HG03159 (cell line): ENCODE data around the gene DENND4C.
"Not testable (repeated sequence)": the region's sequence is repeated elsewhere in the genome, so short reads cannot be mapped to it uniquely, and the experiment has no call there.

Experiments
- ATAC-seq: cut with Tn5 transposase; IDR thresholded peaks from one replicate; pipeline ENCODE4 v1.9.1; 2021; ENCODE audit warnings: mild to moderate bottlenecking, moderate library complexity; ENCODE audit not compliant: unreplicated experiment

Gene DENND4C

DNA sequence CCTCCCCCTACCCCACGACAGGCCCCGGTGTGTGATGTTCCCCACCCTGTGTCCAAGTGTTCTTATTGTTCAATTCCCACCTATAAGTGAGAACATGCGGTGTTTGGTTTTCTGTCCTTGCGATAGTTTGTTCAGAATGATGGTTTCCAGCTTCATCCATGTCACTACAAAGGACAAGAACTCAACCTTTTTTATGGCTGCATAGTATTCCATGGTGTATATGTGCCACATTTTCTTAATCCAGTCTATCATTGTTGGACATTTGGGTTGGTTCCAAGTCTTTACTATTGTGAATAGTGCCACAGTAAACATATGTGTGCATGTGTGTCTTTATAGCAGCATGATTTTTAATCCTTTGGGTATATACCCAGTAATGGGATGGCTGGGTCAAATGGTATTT is 35.1 kb downstream of the DENND4C start:
- ATAC-seq: not testable (repeated sequence)

DNA sequence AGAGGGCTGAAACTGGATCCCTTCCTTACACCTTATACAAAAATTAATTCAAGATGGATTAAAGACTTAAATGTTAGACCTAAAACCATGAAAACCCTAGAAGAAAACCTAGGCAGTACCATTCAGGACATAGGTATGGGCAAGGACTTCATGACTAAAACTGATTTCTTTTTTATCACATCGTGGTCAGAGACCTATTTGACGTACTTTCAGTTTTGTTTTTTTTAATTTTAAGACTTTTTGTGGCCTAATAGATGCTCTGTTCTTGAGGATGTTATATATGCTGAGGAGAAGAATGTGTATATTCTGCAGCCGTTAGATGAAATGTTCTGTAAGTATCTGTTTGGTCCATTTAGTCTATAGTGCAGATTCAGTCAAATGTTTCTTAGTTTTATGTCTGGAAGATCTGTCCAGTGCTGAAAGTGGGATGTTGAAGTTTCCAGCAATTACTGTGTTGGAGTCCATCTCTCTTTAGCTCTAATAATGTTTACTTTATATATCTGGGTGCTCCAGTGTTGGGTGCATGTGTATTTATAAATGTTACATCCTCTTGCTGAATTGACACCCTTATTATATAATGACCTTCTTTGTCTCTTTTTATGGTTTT is 36.4 kb downstream of the DENND4C start:
- not testable (repeated sequence) for ATAC-seq

DNA sequence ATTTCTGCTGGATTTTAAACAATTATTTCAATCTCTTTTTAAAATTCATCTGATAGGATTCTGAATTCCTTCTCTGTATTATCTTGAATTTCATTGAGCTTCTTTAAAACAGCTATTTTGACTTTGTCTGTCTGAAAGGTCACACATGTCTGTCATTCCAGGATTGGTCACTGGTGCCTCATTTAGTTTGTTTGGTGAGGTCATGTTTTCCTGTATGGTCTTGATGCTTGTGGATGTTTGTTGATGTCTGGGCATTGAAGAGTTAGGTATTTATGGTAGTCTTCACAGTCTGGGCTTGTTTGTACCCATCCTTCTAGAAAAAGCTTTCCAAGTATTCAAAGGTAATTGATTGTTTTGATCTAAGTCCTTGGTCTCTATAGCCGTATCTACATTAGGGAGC is 39.1 kb downstream of the DENND4C start:
- no peak for ATAC-seq

DNA sequence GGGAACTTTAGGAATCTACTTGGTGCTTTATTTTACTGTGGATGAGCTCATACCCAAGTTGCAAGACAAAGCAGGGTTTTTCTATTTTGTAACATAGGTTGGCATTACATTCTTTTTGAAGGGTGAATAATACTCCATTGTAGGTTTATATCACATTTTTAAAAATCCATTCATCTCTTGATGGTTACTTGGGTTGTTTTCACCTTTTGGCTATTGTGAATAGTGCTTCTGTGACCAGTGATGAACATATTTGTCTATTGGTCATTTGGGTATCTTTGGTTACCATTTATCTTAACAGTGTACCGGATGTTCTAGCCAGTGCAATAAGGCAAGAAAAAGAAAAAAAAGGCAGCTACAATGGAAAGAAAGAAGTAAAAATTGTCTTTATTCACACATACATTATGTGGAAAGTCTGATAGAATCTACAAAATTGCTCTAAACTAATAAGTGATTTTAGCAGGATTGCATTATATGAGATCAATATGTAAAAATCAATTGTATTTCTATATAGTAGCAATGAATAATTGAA is 40.0 kb downstream of the DENND4C start:
- no peak for ATAC-seq

DNA sequence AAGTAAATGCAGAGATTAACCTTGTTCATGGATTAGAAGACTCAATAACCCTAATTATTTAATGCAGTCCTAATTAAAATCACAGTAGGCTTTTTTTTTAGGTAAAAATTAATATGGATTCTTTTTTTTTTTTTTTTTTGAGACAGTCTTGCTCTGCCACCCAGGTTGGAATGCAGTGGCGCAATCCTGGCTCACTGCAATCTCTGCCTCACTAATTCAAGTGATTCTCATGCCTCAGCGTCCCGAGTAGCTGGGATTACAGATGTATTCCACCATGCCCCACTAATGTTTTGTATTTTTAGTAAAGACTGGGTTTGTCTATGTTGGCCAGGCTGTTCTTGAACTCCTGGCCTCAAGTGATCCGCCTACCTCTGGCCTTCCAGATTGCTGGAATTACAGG is 40.6 kb downstream of the DENND4C start:
- no peak for ATAC-seq

DNA sequence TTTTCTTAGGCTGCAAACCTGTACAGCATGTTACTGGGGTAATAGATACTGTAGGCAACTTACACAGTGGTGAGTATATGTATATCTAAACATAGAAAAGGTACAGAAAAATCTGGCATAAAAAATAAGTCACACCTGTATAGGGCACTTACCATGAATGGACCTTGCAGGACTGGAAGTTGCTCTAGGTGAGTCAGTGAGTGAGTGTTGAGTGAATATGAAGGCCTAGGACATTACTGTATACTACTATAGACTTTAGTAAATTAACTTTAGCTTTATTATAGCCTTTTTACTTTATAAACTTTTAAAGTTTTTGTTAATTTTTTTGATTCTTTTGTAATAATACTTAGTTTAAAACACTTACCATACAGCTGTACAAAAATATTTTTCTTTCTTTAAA is 51.3 kb downstream of the DENND4C start:
- no peak for ATAC-seq

DNA sequence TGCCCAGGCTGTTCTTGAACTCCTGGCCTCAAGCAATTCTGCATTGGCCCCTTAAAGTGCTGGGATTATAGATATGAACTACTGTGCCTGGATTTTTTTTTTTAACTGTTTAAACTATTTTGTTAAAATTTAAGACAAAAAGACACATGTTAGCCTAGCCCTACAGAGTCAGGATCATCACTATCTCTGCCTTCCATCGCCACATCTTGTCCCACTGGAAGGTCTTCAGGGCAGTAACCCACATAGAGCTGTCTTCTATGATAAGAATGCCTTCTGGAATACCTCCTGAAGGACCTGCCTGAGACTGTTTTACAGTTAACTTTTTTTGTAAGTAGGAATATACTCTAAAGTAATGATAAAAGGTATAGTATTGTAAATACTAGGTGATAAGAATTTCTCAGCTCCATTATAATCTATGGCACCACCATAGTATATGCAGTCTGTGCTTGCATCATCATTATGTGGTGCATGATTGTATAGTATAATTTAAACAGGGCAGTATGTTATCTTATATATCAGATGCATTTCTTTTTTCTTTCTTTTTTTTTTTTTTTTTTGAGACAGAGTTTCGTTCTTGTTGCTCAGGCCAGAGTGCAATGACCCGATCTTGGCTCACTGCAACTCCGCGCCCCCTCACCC is 52.7 kb downstream of the DENND4C start:
- no peak for ATAC-seq

DNA sequence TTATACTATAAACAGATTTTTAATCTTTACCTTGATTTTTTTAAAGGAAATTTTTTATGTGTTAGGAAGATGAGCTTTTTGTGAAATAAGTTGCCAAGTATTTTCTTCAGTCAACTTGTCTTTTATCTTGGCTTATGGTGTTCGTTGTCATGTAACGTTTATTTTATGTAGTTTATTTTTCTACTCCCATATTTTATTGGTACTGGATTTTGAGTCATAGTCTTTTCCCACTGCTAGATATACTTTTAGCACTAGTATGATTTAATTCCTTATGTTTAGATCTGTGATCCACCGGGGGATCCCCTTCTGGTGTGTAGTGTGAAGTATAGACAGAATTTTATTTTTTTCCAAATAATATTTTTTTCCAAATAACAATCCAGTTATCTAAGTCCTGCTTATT is 54.2 kb downstream of the DENND4C start:
- no peak for ATAC-seq

DNA sequence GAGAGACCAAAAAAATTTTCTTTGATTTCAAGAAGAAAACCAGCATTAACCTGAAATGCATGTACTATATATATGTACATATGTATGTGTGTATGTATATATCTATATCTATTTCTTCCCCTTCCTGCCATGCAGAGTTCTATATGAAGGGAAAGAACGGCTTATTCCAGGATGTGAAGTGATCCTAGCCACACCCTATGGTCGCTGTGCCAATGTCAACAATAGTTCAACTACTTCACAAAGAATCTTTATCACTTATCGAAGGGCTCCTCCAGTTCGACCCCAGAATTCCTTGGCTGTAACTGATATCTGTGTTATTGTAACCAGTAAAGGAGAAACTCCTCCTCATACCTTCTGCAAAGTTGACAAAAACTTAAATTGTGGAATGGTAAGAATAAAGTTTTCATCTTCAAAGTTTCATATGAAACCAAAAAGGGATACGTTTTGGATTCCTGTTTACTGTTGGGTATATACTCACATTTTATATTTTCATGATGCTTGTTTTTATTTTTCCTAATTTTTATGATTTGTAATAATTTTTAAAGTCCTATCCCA is 56.2 kb downstream of the DENND4C start:
- ATAC-seq: no peak

DNA sequence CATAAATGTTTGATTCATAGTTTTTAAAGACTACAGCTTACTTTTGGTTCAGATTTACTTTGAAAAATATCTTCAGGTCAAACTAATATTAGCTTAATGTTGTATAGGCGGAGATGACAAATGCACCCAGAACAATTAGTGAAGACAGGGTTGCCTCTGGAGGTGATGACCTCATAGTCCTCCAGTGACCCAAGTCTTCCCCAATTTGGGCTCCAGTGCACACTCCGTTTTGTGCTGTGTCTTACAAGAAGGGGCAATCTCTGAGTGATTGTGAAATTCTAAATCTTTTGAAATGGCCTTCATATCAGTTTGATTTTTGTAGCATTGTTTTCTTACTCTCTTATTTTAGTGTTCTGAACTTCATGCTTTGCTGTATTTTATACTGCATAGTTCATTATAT is 57.6 kb downstream of the DENND4C start:
- ATAC-seq: no peak

DNA sequence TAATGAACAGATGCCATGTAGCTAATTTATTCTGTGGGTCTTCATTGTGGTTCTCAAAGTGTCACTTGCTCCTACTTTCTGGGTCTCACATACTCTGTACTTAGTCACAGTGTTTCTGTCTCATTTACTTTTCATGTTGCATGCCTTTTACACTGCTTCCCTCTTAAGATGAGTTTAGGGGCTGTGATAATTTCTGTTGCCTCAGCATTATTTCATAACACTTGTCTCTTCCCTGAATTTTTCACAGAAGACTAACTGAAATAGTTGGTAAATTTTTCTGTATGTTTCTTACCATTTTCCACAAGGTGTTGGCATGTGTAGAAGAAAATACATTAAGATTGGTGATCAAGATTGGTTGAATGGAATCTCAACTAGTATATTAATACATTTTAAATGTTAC is 59.6 kb downstream of the DENND4C start:
- ATAC-seq: no peak

DNA sequence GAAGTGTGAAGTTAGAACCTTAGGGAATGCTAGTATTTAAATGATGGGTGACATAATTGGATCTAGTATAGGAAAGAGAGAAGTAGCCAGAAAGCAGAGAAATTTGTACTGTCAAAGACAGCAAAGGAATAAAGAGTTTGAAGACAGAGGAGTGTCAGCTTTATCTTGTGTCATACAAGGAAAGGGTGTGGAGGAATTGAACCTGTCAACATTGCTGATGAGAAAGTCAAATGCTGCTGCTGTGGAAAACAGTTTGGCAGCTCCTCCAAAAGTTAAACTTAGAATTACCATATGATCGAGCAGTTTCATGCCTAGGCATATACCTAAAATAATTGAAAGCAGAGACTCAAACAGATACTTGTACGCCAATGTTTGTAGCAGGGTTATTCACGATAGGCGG is 63.7 kb downstream of the DENND4C start:
- no peak for ATAC-seq

DNA sequence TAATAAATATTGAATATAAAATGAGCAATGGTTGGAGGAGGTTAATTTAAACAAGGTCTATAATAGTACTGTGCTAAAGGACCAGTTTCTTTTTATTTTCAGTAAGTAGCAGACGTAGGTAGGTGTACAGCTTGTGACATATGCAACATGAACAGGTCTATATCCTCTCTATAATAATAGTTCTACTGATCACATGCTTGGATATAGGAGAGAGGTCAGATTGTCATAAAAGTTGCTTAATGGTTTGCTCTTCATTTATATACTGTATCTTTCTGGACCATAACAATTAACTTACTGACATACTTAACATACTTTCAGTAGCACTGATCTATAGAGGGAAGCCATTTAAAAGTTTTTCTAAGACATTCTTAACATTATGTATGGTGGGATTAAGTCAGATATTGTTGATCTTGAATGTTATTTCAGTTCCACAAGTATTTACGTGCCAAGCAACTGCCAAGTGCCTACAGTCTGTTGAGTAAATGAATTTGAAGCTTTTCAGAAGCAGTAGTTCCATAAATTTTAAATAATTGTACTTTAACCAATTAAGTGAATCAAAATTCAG is 68.0 kb downstream of the DENND4C start:
- no peak for ATAC-seq

DNA sequence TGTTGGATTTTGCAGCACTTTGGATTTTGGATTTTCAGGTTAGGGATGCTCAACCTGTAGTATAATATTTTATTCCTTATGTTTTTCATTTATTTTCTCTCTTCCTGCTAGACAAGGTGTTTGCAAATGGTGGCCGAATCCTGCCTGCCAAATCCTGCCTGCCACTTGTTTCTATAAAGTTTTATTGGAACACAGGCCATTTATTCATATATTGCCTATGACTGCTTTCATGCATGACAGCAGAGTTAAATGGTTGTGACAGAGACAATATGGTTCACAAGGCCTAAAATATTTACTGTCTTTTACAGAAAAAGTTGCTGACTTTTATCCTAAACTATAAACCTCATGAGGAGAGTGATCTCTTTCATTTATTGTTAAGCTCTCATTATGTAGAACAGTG is 72.7 kb downstream of the DENND4C start:
- ATAC-seq: no peak

DNA sequence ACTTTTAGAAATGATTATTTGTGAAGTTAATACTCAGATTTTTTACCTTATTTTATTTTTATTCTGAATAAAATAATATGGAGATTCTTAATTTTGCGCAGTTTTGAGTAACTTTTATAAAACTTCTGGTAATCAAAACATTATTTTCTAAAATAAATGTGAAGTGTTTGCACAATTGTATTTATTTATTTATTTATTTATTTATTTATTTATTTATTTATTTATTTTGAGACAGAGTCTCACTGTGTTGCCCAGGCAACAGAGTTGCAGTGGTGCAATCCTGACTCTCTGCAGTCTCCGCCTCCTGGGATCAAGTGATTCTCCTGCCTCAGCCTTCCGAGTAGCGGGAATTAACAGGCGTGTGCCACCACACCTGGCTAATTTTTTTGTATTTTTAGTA is 76.1 kb downstream of the DENND4C start:
- ATAC-seq: no peak

DNA sequence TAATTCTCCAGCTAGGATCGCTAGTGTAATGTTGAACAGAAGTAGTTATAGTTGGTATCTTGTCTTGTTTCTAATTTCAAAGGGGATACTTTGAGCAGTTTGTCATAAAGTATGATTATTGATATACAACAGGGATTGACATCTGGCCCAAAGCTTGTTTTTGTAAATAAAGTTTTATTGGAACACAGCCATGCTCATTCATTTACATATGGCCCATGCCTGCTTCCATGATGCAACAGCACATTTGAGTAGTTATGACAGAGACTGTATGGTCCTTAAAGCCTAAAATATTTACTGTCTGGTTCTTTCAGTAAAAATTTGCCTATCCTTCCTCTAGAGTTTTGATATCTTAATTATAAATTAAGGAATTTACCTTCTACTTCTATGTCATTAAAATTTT is 79.8 kb downstream of the DENND4C start:
- no peak for ATAC-seq

DNA sequence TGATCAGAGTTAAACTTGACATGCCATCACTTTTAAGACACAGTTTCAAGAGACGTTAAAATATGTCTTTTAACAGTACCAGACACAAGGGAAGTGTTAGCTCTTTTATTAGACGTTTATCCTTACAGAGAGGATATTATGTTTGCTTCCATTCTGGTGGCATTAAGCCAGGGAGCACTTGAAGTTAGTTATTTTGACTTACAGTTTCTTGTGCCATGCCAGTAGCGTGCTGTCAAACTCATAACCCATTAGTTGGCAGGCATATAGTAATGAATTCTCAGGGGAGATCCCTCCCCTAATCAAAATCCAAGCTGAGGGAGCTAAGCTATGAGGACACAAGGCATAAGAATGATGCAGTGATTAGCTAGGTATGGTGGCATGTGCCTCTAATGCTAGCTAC is 83.1 kb downstream of the DENND4C start:
- no peak for ATAC-seq

DNA sequence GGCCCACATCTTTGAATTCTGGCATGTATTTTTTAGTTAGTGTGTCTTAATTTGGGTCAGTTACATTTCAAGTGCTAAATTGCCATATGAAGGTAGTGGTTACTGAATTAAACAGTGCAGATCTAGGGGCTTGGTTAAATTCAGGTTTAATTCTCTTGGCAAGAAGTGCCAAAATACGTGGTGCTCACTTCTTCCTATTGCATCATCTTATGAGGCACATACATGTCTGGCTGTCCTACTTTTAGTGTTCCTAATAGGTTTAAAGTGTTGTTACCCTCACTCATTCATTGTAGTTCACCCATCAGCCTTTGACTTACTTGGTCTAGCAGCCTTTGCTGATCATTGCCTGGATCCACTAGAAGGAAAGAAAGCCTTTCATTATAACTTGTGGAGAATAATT is 90.0 kb downstream of the DENND4C start:
- no peak for ATAC-seq

DNA sequence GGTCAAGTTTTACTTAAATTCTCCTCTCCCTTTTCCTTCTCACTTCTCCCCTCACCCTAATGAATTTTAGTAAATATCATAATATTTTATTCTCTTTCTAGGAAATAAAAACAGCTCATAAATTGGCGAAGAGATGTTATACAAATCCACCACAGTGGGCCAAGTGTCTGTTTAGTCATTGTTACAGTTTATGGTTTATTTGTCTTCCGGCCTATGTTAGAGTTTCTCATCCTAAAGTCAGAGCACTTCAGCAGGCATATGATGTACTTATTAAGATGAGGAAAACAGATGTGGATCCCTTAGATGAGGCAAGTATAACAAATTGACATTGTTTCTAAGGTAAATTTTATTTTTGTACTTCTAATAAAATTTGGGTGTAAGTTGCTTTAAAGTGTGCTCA is 101.4 kb downstream of the DENND4C start:
- ATAC-seq: no peak

DNA sequence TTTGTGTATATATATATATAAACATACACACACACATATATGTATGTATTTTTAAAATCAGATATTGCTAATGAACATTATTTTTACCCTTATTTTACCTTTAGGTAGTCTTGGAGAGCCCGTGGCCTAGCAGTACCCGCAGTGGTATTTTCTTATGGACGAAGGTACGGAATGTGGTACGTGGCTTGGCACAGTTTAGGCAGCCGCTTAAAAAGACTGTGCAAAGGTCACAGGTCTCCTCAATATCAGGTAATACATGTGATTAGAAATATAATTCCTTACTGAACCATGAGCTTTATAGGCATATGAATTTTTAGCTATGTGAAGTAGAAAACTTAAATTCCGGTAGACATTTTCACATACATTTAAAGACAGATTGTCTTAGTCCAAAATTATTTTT is 105.7 kb downstream of the DENND4C start:
- ATAC-seq: no peak

DNA sequence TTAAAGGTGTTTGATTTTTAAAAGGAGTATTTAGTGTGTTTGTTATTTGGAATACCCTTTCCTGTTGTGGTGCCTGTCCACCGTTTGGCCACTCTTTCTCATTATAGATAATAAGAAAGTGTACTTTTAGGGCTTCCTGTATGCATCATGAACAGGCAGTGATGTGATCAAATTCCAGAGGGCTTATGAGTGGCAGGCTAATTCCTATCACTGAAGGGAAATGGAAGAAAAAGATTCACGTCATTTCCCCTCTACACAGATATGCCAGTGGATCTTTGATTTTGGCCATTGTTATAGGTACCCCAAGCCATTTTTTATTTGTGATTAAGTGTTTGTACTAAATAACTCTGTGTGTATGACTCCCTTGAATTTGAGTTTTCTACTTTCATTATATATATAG is 112.5 kb downstream of the DENND4C start:
- no peak for ATAC-seq

DNA sequence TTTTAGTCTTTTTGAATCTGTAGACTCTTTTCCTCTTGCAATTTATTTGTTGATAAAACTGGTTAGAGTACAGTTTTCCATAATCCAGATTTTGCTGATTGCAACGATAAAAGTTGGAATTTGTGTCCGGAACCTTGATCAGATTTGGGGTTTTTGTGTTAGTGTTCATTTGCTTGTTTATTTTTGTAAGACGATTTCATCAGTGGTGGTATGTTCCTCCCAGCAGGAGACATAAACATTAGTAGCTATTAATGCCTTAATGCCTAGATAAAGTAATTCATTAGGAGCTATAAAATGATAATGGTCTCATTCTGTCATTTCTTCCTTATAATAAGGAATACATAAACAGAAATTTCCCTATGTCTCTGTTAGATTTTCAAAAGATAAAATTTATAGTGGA is 128.2 kb downstream of the DENND4C start:
- no peak for ATAC-seq
